Measurements from ENCODE around the gene DNLZ. TPM values are rescaled to one million over a fixed set of nuclear protein-coding genes. Genes with fewer than 3 reads are reported as not detected.

The DNLZ gene
- total RNA-seq, 1 experiment from 2014 or later: 22.5 TPM

- Mint-ChIP-seq H3K36me3 (ENCODE audit: insufficient read depth, unreplicated experiment) (peaks cover 36% of the 10 kb centered on the region), H3K27ac (ENCODE audit: unreplicated experiment) (no peak overlapping the region), H3K4me1 (ENCODE audit: low read depth, unreplicated experiment) (no peaks in the 10 kb centered on the region), H3K4me3 (ENCODE audit: low read depth, unreplicated experiment) (no peak overlapping the region), H3K9me3 (ENCODE audit: low read depth, unreplicated experiment) (no peaks in the 10 kb centered on the region), H3K27me3 (ENCODE audit: unreplicated experiment) (no peaks in the 10 kb centered on the region)
- TF ChIP-seq CTCF (IDR thresholded peaks at IDR 0.05; ENCODE audit: unreplicated experiment): no peak
- intact Hi-C loops (cut with micrococcal nuclease; ENCODE audit: unreplicated experiment): no loop called here
- no TSS peak for BruUV-seq (replicated peaks)
- CTCF ChIA-PET: interaction anchor here (1.0 to 1.6 kb wide), 3 partner anchors 8 to 17 kb away, joined by 4 to 7 read pairs (median 6); no protein-coding TSS in a partner anchor
- no peak for DNase-seq
These were observed 1.1 kb downstream of the DNLZ start for GRCh38 chr9:136362450-136362784.

- CTCF ChIA-PET: interaction anchor here (1.5 kb wide), 1 partner anchor 11 kb away, joined by 6 read pairs; no protein-coding TSS in a partner anchor
- intact Hi-C loops (cut with micrococcal nuclease; ENCODE audit: unreplicated experiment): no loop called here
- no peaks in the 10 kb centered on the region for H3K9me3 Mint-ChIP-seq (ENCODE audit: low read depth, unreplicated experiment)
- TF ChIP-seq CTCF (IDR thresholded peaks at IDR 0.05; ENCODE audit: unreplicated experiment): no peak
- no peak for DNase-seq
- no TSS peak for BruUV-seq (replicated peaks)
- H3K36me3 Mint-ChIP-seq (ENCODE audit: insufficient read depth, unreplicated experiment): peaks cover 36% of the 10 kb centered on the region
- H3K27ac Mint-ChIP-seq (ENCODE audit: unreplicated experiment): no peak overlapping the region
- no peaks in the 10 kb centered on the region for H3K27me3 Mint-ChIP-seq (ENCODE audit: unreplicated experiment)
- no peak overlapping the region for H3K4me3 Mint-ChIP-seq (ENCODE audit: low read depth, unreplicated experiment)
- H3K4me1 Mint-ChIP-seq (ENCODE audit: low read depth, unreplicated experiment): no peaks in the 10 kb centered on the region
These were observed 1.6 kb downstream of the DNLZ start for GRCh38 chr9:136361754-136362449.

- Mint-ChIP-seq H3K27me3 (ENCODE audit: unreplicated experiment) (no peaks in the 10 kb centered on the region), H3K36me3 (ENCODE audit: insufficient read depth, unreplicated experiment) (peaks cover 39% of the 10 kb centered on the region), H3K4me3 (ENCODE audit: low read depth, unreplicated experiment) (no peak overlapping the region), H3K9me3 (ENCODE audit: low read depth, unreplicated experiment) (no peaks in the 10 kb centered on the region), H3K4me1 (ENCODE audit: low read depth, unreplicated experiment) (no peaks in the 10 kb centered on the region), H3K27ac (ENCODE audit: unreplicated experiment) (no peak overlapping the region)
- no peak for TF ChIP-seq CTCF (IDR thresholded peaks at IDR 0.05; ENCODE audit: unreplicated experiment)
- CTCF ChIA-PET: no interaction called here
- no TSS peak for BruUV-seq (replicated peaks)
- intact Hi-C loops (cut with micrococcal nuclease; ENCODE audit: unreplicated experiment): no loop called here
- DNase-seq: no peak
These were observed 2.3 kb downstream of the DNLZ start for GRCh38 chr9:136361047-136361753.

- Mint-ChIP-seq H3K27ac (ENCODE audit: unreplicated experiment) (no peak overlapping the region), H3K4me1 (ENCODE audit: low read depth, unreplicated experiment) (peaks cover under 1% of the 10 kb centered on the region), H3K27me3 (ENCODE audit: unreplicated experiment) (peaks cover 2% of the 10 kb centered on the region), H3K9me3 (ENCODE audit: low read depth, unreplicated experiment) (no peaks in the 10 kb centered on the region), H3K4me3 (ENCODE audit: low read depth, unreplicated experiment) (no peak overlapping the region), H3K36me3 (ENCODE audit: insufficient read depth, unreplicated experiment) (peaks cover 38% of the 10 kb centered on the region)
- CTCF ChIA-PET: no interaction called here
- no peak for DNase-seq
- intact Hi-C loops (cut with micrococcal nuclease; ENCODE audit: unreplicated experiment): no loop called here
- TF ChIP-seq CTCF (IDR thresholded peaks at IDR 0.05; ENCODE audit: unreplicated experiment): no peak
- BruUV-seq (replicated peaks): no TSS peak
These were observed 3.5 kb downstream of the DNLZ start for GRCh38 chr9:136359774-136360718.
